H1 (cell line): Measurements from ENCODE around the gene MYBPC1. TPM values are rescaled to one million over a fixed set of nuclear protein-coding genes. Genes with fewer than 3 reads are reported as not detected.

Source experiments
- CHD7 ChIP-seq: fragments of 300-600 bp; sonication (generic); IDR thresholded peaks from 2 replicates; pipeline ENCODE4 v1.7.1; 2012; ENCODE audit warnings: low read length, moderate library complexity, mild to moderate bottlenecking, inconsistent platforms; ENCODE audit not compliant: insufficient replicate concordance
- CREB1 ChIP-seq: IDR thresholded peaks from 2 replicates; pipeline ENCODE4 v1.6.1; 2012; ENCODE audit warnings: inconsistent platforms
- TAF7 ChIP-seq: optimal IDR thresholded peaks from 2 replicates; pipeline ENCODE3; 2011; ENCODE audit warnings: low read depth, mild to moderate bottlenecking, inconsistent platforms, low read length, moderate library complexity, borderline replicate concordance
- polyA plus RNA-seq, 7 experiments: library from polyadenylated mRNA; depleted of rRNA in 3 of 7; stranded (reverse) in 5 of 7; unstranded in 2 of 7; fragments of >200 nt in 5 of 7; fragments of 200-250 nt in 2 of 7; gene quantifications; 1 replicate in 5 of 7; 2 replicates in 1 of 7; 4 replicates in 1 of 7; pipeline versions ENCODE4 v1.2.1 to v1.2.3, GENCODE V29; 2011 to 2013; ENCODE audit warnings: missing spikeins in 2 of 7, mixed read lengths in 2 of 7
- total RNA-seq: library from RNA; stranded (reverse); fragmentation: NEBNext Ultra II Directional; extraction: Animal tissue kit (Norgen Biotek cat#: 25700); gene quantifications from 2 replicates; pipeline ENCODE4 v1.2.1, GENCODE V29; 2021

The MYBPC1 gene
- total and polyA plus RNA-seq, 2 of the 8 experiments (the other 6 are each of a cell fraction or from before 2014, with no cell fraction given): not detected

DNA sequence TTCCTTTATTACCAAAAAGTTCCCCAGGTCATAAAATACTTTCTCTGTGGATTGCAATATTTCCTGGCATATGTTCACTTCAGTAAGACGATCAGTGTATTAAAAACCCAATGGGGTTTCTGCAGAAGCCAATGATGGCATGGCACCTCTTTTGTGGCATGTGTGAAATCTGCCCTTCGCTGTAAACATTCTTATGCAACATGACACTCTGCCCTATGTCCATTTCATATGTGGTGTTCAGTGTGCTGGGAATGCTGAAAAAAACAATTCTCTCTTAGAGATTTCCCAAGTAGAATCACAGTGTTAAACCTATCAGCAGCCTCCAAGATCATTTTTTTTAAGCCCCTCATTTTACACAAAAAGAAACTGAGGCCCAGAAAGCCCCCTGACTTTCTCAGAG lies 2.3 kb upstream of the MYBPC1 start (continued):
- no peak for TF ChIP-seq CHD7
- no peak for TF ChIP-seq CREB1
- TF ChIP-seq TAF7: no peak
